HepG2 (cell line): ENCODE measurements around the gene ATG13. TPM values are rescaled to one million over a fixed set of nuclear protein-coding genes. Genes with fewer than 3 reads are reported as not detected.

Experiments used
- ERF ChIP-seq: IDR thresholded peaks from 2 replicates; pipeline ENCODE4 v1.6.1; 2018; ENCODE audit warnings: missing biosample characterization, missing genetic modification reagents
- ETV5 ChIP-seq: IDR thresholded peaks from 2 replicates; pipeline ENCODE4 v1.6.1; 2018; ENCODE audit warnings: missing biosample characterization, missing genetic modification reagents, inconsistent platforms, borderline replicate concordance
- HNRNPK ChIP-seq: fragments of 200-400 bp; formaldehyde crosslinking; IDR thresholded peaks from 2 replicates; pipeline ENCODE4 v1.6.1; 2018; ENCODE audit warnings: low read length, low read depth, moderate library complexity, mild to moderate bottlenecking; ENCODE audit not compliant: poor library complexity, severe bottlenecking
- KLF16 ChIP-seq, 2 experiments: sonication (generic) in 1 of 2; formaldehyde crosslinking in 1 of 2; IDR thresholded peaks; 2 replicates each; pipeline versions ENCODE4 v1.6.1 to v1.8.0; 2016 to 2023; ENCODE audit warnings: missing genetic modification reagents in 2 of 2, missing compliant biosample characterization in 1 of 2
- MAFF ChIP-seq: IDR thresholded peaks from 2 replicates; pipeline ENCODE4 v1.6.1; 2011; ENCODE audit warnings: low read depth, low read length, improper control_type of control experiment
- MLX ChIP-seq: IDR thresholded peaks from 2 replicates; pipeline ENCODE4 v1.6.1; 2016
- RXRB ChIP-seq: IDR thresholded peaks from 2 replicates; pipeline ENCODE4 v1.6.1; 2016; ENCODE audit warnings: borderline replicate concordance, missing genetic modification reagents, missing compliant biosample characterization
- SAP130 ChIP-seq: IDR thresholded peaks from 2 replicates; pipeline ENCODE4 v1.6.1; 2016; ENCODE audit warnings: low read depth
- SIX1 ChIP-seq: sonication (generic); formaldehyde crosslinking; IDR thresholded peaks from 2 replicates; pipeline ENCODE4 v1.4.0; 2020; ENCODE audit warnings: missing genetic modification reagents, borderline replicate concordance
- SRSF1 ChIP-seq: fragments of 200-400 bp; formaldehyde crosslinking; optimal IDR thresholded peaks from 2 replicates; pipeline ENCODE3; 2017; ENCODE audit warnings: mild to moderate bottlenecking, low read depth, low read length, moderate library complexity
- ZBTB21 ChIP-seq: sonication (generic); formaldehyde crosslinking; IDR thresholded peaks from 2 replicates; pipeline ENCODE4 v1.4.0; 2020; ENCODE audit warnings: missing genetic modification reagents
- ZBTB38 ChIP-seq: sonication (generic); formaldehyde crosslinking; IDR thresholded peaks from 2 replicates; pipeline ENCODE4 v1.5.1; 2020; ENCODE audit warnings: mild to moderate bottlenecking, missing genetic modification reagents
- ZBTB42 ChIP-seq: sonication (generic); formaldehyde crosslinking; IDR thresholded peaks from 2 replicates; pipeline ENCODE4 v1.5.0; 2020; ENCODE audit warnings: mild to moderate bottlenecking, missing genetic modification reagents
- ZBTB43 ChIP-seq: sonication (generic); formaldehyde crosslinking; conservative IDR thresholded peaks from 2 replicates; pipeline ENCODE4 v1.4.0; 2020; ENCODE audit warnings: missing genetic modification reagents
- ZNF230 ChIP-seq: sonication (generic); formaldehyde crosslinking; IDR thresholded peaks from 2 replicates; pipeline ENCODE4 v1.4.0; 2020; ENCODE audit warnings: mild to moderate bottlenecking, missing genetic modification reagents
- ZNF282 ChIP-seq: fragments of 450-650 bp; IDR thresholded peaks from 2 replicates; pipeline ENCODE4 v1.6.1; 2018; ENCODE audit not compliant: partially characterized antibody
- ZNF792 ChIP-seq: IDR thresholded peaks from 2 replicates; pipeline ENCODE4 v1.6.1; 2016
- ZNF883 ChIP-seq: sonication (generic); formaldehyde crosslinking; IDR thresholded peaks from 2 replicates; pipeline ENCODE4 v1.5.1; 2020; ENCODE audit warnings: mild to moderate bottlenecking, missing genetic modification reagents; ENCODE audit errors: not compliant biosample characterization
- ZSCAN29 ChIP-seq: sonication (generic); formaldehyde crosslinking; conservative IDR thresholded peaks from 2 replicates; pipeline ENCODE4 v1.4.0; 2020; ENCODE audit warnings: mild to moderate bottlenecking, missing genetic modification reagents
- polyA plus RNA-seq, 8 experiments: library from polyadenylated mRNA; depleted of rRNA in 3 of 8; stranded (reverse) in 7 of 8; unstranded in 1 of 8; fragments of >200 nt; fragmentation: Illumina TruSeq in 4 of 8; extraction: Trizol in 4 of 8; gene quantifications; 2 replicates each; pipeline versions ENCODE4 v1.2.1 to v1.2.3, GENCODE V29; 2011 to 2016; ENCODE audit warnings: low read depth in 4 of 8, missing spikeins in 1 of 8, mixed read lengths in 1 of 8; ENCODE audit not compliant: insufficient read depth in 1 of 8
- total RNA-seq, 5 experiments: library from RNA; depleted of rRNA; stranded (reverse); fragments of >200 nt; fragmentation: Illumina TruSeq; extraction: Trizol; gene quantifications; 2 replicates each; pipeline ENCODE4 v1.2.3, GENCODE V29; 2016; ENCODE audit warnings: low read depth in 1 of 5
- TF ChIP-seq, protein P1 (sequence below): sonication (generic); formaldehyde crosslinking; IDR thresholded peaks from 2 replicates; pipeline ENCODE4 v1.4.0; 2020; ENCODE audit warnings: missing genetic modification reagents
- TF ChIP-seq, protein P2 (sequence below): sonication (generic); formaldehyde crosslinking; IDR thresholded peaks from 2 replicates; pipeline ENCODE4 v1.8.1; 2023; ENCODE audit warnings: mild to moderate bottlenecking, missing genetic modification reagents
- TF ChIP-seq, protein P3 (sequence below): sonication (generic); formaldehyde crosslinking; IDR thresholded peaks from 2 replicates; pipeline ENCODE4 v1.8.1; 2023; ENCODE audit warnings: mild to moderate bottlenecking, moderate library complexity, missing genetic modification reagents
- TF ChIP-seq, protein P4 (sequence below): sonication (generic); formaldehyde crosslinking; IDR thresholded peaks from 2 replicates; pipeline ENCODE4 v1.4.0; 2020; ENCODE audit warnings: missing genetic modification reagents, mild to moderate bottlenecking, borderline replicate concordance

Gene ATG13
- total and polyA plus RNA-seq, 2 of the 13 experiments (the other 11 are each of a cell fraction or from before 2014, with no cell fraction given), result 55.0 to 77.3 TPM

- TF ChIP-seq, protein P1, sequence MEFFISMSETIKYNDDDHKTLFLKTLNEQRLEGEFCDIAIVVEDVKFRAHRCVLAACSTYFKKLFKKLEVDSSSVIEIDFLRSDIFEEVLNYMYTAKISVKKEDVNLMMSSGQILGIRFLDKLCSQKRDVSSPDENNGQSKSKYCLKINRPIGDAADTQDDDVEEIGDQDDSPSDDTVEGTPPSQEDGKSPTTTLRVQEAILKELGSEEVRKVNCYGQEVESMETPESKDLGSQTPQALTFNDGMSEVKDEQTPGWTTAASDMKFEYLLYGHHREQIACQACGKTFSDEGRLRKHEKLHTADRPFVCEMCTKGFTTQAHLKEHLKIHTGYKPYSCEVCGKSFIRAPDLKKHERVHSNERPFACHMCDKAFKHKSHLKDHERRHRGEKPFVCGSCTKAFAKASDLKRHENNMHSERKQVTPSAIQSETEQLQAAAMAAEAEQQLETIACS (CRISPR knock-in tag), result no peak
- TF ChIP-seq ERF (CRISPR knock-in tag) (peak; percentile 69), ZBTB43 (0 out of 2 replicates have a peak, but pooled peaks have one; percentile 53), ZNF282 (no peak), ZNF792 (peak; percentile 41; the same call in 1 of the 2 replicates), SIX1 (CRISPR knock-in tag) (0 out of 2 replicates have a peak, but pooled peaks have one; percentile 36), RXRB (CRISPR knock-in tag) (peak; percentile 90), ZSCAN29 (no peak; the same call in 1 of the 2 replicates), MLX (peak; percentile 73), ZBTB38 (peak; percentile 51; the same call in 1 of the 2 replicates), KLF16 (CRISPR knock-in tag; IDR thresholded peaks at IDR 0.05) (peak in 1 of 2 experiments; percentile 90; a peak in 2 of 4 replicates), ZNF883 (CRISPR knock-in tag) (peak; percentile 84), ZBTB21 (CRISPR knock-in tag) (peak; percentile 57; the same call in 1 of the 2 replicates), SRSF1 (no peak), SAP130 (CRISPR knock-in tag) (peak; percentile 92), HNRNPK (peak; percentile 14), MAFF (peak; percentile 50; the same call in 1 of the 2 replicates), ZBTB42 (CRISPR knock-in tag) (0 out of 2 replicates have a peak, but pooled peaks have one; percentile 74), ETV5 (CRISPR knock-in tag) (peak; percentile 32; the same call in 1 of the 2 replicates), ZNF230 (CRISPR knock-in tag) (peak; percentile 31; the same call in 1 of the 2 replicates)
- TF ChIP-seq, protein P2, sequence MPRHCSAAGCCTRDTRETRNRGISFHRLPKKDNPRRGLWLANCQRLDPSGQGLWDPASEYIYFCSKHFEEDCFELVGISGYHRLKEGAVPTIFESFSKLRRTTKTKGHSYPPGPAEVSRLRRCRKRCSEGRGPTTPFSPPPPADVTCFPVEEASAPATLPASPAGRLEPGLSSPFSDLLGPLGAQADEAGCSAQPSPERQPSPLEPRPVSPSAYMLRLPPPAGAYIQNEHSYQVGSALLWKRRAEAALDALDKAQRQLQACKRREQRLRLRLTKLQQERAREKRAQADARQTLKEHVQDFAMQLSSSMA (CRISPR knock-in tag), result peak; percentile 94
- TF ChIP-seq, protein P3, sequence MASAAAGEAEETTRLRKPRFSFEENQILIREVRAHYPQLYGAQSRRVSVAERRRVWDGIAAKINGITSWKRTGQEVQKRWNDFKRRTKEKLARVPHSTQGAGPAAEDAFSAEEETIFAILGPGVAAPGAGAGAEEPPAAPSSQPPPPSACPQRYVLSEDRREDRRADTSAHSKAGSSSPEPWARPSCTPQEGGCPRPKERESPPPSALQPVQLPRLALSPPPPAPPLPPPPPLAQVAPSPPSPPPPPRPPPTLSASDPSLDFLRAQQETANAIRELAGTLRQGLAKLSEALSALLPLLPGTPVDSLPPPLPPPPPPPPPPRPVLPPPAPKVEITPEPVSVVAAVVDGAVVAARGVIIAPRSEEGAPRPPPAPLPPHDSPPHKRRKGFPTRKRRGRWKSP (CRISPR knock-in tag), result peak; percentile 92
- TF ChIP-seq, protein P4, sequence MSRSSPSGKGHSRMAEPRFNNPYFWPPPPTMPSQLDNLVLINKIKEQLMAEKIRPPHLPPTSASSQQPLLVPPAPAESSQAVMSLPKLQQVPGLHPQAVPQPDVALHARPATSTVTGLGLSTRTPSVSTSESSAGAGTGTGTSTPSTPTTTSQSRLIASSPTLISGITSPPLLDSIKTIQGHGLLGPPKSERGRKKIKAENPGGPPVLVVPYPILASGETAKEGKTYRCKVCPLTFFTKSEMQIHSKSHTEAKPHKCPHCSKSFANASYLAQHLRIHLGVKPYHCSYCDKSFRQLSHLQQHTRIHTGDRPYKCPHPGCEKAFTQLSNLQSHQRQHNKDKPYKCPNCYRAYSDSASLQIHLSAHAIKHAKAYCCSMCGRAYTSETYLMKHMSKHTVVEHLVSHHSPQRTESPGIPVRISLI (CRISPR knock-in tag), result peak; percentile 49; the same call in 1 of the 2 replicates
These were observed 23.6 kb upstream of the ATG13 start, which contains the start of gene AMBRA1 (continued) for GRCh38 chr11:46593550-46594373.
